ENCODE data around the gene BHMT2. TPM values are rescaled to one million over a fixed set of nuclear protein-coding genes. Genes with fewer than 3 reads are reported as not detected.

BHMT2 gene
- total and polyA plus RNA-seq, 2 of the 4 experiments (the other 2 are of a cell fraction) = 0.36 to 0.60 TPM

GRCh38 chr5:79020861-79021561, 48.6 kb upstream of the BHMT2 start:
- no peaks in the 10 kb centered on the region for H3K9me3 ChIP-seq (ENCODE audit: control insufficient read depth, insufficient read depth, low read length)
- H2BK15ac ChIP-seq (ENCODE audit: low read depth, low read length) = peak overlapping the region; percentile 48
- H2AK5ac ChIP-seq (ENCODE audit: low read depth, low read length) = peak overlapping the region; percentile 31
- peak overlapping the region; percentile 39; the same call in 1 of the 2 replicates for H3K4me3 ChIP-seq (ENCODE audit: insufficient read depth, low read depth, low read length)
- DNase-seq (peak; percentile 78), ATAC-seq (ENCODE audit: low read depth) (peak; percentile 90)
- peak overlapping the region; percentile 81 for H2BK120ac ChIP-seq (ENCODE audit: low read depth, low read length)
- POLR2A ChIA-PET (ENCODE audit: unreplicated experiment) = no interaction called here
- peak overlapping the region; percentile 15; the same call in 1 of the 2 replicates for H3K23ac ChIP-seq (ENCODE audit: low read depth, low read length)
- dilution Hi-C loops (cut with HindIII; ENCODE audit: low sequenced_read_pairs, unreplicated experiment) (no loop called here), intact Hi-C loops (cut with micrococcal nuclease) (loop anchor here (1.0 to 10.0 kb wide), 6 partner anchors 39 to 1846 kb away; partner anchors contain the start of genes JMY and TENT2), in situ Hi-C loops (cut with MboI; ENCODE audit: low sequenced_read_pairs) (loop anchor here (10.0 kb wide), 1 partner anchor 444 kb away; no protein-coding TSS in a partner anchor)
- TF ChIP-seq CTCF (conservative IDR thresholded peaks at IDR 0.05; ENCODE audit: low read depth, low read length) = peak; percentile 77
- peak; percentile 79 for TF ChIP-seq SMC3 (IDR thresholded peaks at IDR 0.05; ENCODE audit: low read depth, low read length)
- no peak for TF ChIP-seq MXI1 (IDR thresholded peaks at IDR 0.05; ENCODE audit: borderline replicate concordance, low read depth, low read length)
- no peak for TF ChIP-seq USF2 (IDR thresholded peaks at IDR 0.05; ENCODE audit: low read depth, low read length)
- TF ChIP-seq POLR2A (IDR thresholded peaks at IDR 0.05; ENCODE audit: low read depth, low read length) = no peak
- peak; percentile 77 for TF ChIP-seq RAD21 (IDR thresholded peaks at IDR 0.05; ENCODE audit: low read length)
- no peak for TF ChIP-seq FOS (IDR thresholded peaks at IDR 0.05; ENCODE audit: low read depth, low read length)
- H2BK5ac ChIP-seq (ENCODE audit: low read depth, low read length, poor library complexity, severe bottlenecking) = peak overlapping the region; percentile 91
- peak overlapping the region; percentile 71 to 89; a peak in 3 of 4 replicates for H4K8ac ChIP-seq (ENCODE audit: low read depth in 2 of 2, low read length in 2 of 2)
- WGBS, 2 experiments (ENCODE audit: extremely low coverage in 2 of 2, insufficient read length in 1 of 2) = 0% methylated on average over 1 of the region's 14 CpGs; no CpG with 5 or more reads in 1 of the 2 experiments
- H3K27ac ChIP-seq (ENCODE audit: insufficient read depth, low read length) = peak overlapping the region; percentile 35
- H3K36me3 ChIP-seq (ENCODE audit: control insufficient read depth, insufficient read depth, low read length) = no peaks in the 10 kb centered on the region
- peak overlapping the region; percentile 53 for H4K91ac ChIP-seq (ENCODE audit: insufficient read depth, low read depth, low read length)
- peak overlapping the region; percentile 90 for H3K18ac ChIP-seq (ENCODE audit: low read depth, low read length)
- peaks cover 5% of the 10 kb centered on the region for H3K4me1 ChIP-seq (ENCODE audit: control insufficient read depth, insufficient read depth, low read length)
- H4K20me1 ChIP-seq (ENCODE audit: insufficient read depth, low read length) = no peaks in the 10 kb centered on the region
- H3K9me1 ChIP-seq (ENCODE audit: insufficient read depth, low read length) = peaks cover 5% of the 10 kb centered on the region
- H2AFZ ChIP-seq (replicated peaks; ENCODE audit: low read length, poor library complexity) = peak overlapping the region; percentile 74
- peak overlapping the region; percentile 1 for H2AK9ac ChIP-seq (replicated peaks; ENCODE audit: low read depth, low read length, poor library complexity)
- H3K79me1 ChIP-seq (ENCODE audit: low read depth in 1 of 2, low read length in 2 of 2) = no peaks in the 10 kb centered on the region
- no peaks in the 10 kb centered on the region for H3K27me3 ChIP-seq (ENCODE audit: control insufficient read depth, insufficient read depth, low read length)
- no TSS peak for BruUV-seq (replicated peaks)
- peak overlapping the region; percentile 98 for H4K5ac ChIP-seq (ENCODE audit: low read depth, low read length)
- peak overlapping the region; percentile 91 for H3K4me2 ChIP-seq (ENCODE audit: low read depth, low read length)
- H3K9ac ChIP-seq (ENCODE audit: low read depth, low read length) = peak overlapping the region; percentile 33; the same call in 1 of the 2 replicates
- H2BK20ac ChIP-seq (ENCODE audit: low read depth, low read length) = peak overlapping the region; percentile 93
- CTCF ChIA-PET = interaction anchor here (0.6 to 9.5 kb wide), 15 partner anchors 9 to 1068 kb away, joined by 3 to 115 read pairs (median 3); no protein-coding TSS in a partner anchor
- peak overlapping the region; percentile 82 for H3K4ac ChIP-seq (ENCODE audit: low read depth, low read length)
- peak overlapping the region; percentile 78 for H3K14ac ChIP-seq (replicated peaks; ENCODE audit: low read depth, low read length)
- H3K56ac ChIP-seq (ENCODE audit: extremely low read depth, insufficient read depth, low read length) = peak overlapping the region; percentile 65

Measured in IMR-90 (cell line).